Glutamatergic neuron (in vitro differentiated cells): ENCODE measurements around the gene CNMD. TPM values are rescaled to one million over a fixed set of nuclear protein-coding genes. Genes with fewer than 3 reads are reported as not detected.
A peak's percentile ranks its signal among the peaks of the same experiment; 100 is the strongest.

Experiments
- DNase-seq: peaks from one replicate; pipeline ENCODE4 v3.0.0; 2022
- H3K27ac Mint-ChIP-seq: one replicate; pipeline ENCODE4 v1.8.0; 2020; ENCODE audit warnings: mild to moderate bottlenecking, mixed read lengths, inconsistent platforms; ENCODE audit not compliant: unreplicated experiment
- H3K27me3 Mint-ChIP-seq: one replicate; pipeline ENCODE4 v1.8.0; 2020; ENCODE audit warnings: mild to moderate bottlenecking, moderate library complexity, mixed read lengths, inconsistent platforms; ENCODE audit not compliant: unreplicated experiment
- H3K36me3 Mint-ChIP-seq: one replicate; pipeline ENCODE4 v1.8.0; 2020; ENCODE audit warnings: mild to moderate bottlenecking, mixed read lengths, inconsistent platforms; ENCODE audit not compliant: unreplicated experiment
- H3K4me1 Mint-ChIP-seq: one replicate; pipeline ENCODE4 v1.8.0; 2020; ENCODE audit warnings: mild to moderate bottlenecking, low read depth, mixed read lengths, inconsistent platforms; ENCODE audit not compliant: unreplicated experiment
- H3K4me3 Mint-ChIP-seq: one replicate; pipeline ENCODE4 v1.8.0; 2020; ENCODE audit warnings: mild to moderate bottlenecking, mixed read lengths, inconsistent platforms; ENCODE audit not compliant: unreplicated experiment
- H3K9me3 Mint-ChIP-seq: one replicate; pipeline ENCODE4 v1.8.0; 2020; ENCODE audit warnings: mild to moderate bottlenecking, moderate library complexity, mixed read lengths, inconsistent platforms; ENCODE audit not compliant: unreplicated experiment
- long read RNA-seq: library from polyadenylated mRNA; unstranded; transcript quantifications from one replicate; pipeline ENCODE4 v2.0.0, GENCODE V29; 2020; ENCODE audit not compliant: unreplicated experiment
- total RNA-seq: library from RNA; stranded (reverse); fragmentation: NEBNext Ultra II Directional; extraction: Animal tissue kit (Norgen Biotek cat#: 25700); gene quantifications from one replicate; pipeline ENCODE4 v1.2.1, GENCODE V29; 2021; ENCODE audit not compliant: unreplicated experiment
- TF ChIP-seq, protein P1 (sequence below): fragments of 200-600 bp; sonication (generic); IDR thresholded peaks from one replicate; pipeline ENCODE4 v1.5.0; 2021; ENCODE audit not compliant: partially characterized antibody, unreplicated experiment

Gene CNMD
- total RNA-seq, result 0.98 TPM
- long read RNA-seq, partial matches to known transcripts, result 0 of 1 reads
- long read RNA-seq, other reads (novel, unspliced or antisense), result 0 of 1 reads

DNA sequence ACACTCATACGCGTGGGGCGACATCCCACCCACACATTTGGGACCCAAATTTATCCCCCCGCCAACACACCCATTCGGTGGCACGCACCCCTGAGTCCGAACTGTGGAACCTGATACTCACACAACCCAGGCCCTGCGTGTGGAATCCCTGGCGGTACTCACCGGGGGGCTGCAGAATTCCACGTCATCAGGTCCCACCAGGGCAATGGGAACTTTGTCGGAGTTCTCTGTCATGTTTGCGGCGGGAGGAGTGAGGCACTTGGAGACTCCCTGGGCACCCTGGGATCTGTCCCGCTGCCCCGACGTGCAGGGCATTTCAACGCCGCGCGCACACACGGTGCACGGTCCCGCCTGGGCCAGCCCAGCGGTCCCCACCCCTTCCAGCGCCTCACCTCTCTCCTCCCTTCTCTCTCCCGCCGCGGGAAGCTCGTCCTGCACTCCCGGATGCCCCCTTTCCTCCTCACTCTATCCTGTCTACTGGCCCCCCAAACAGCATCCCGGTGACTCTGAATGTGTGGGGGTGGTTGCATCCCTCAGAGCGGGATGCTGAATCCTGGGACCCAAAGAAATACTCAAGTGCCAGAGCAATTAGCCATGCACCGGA, at the start of gene CNMD:
TSS of gene CNMD (minus strand) at position 353 of the 604 bp plus-strand sequence. CDS start at position 234, 119 bp downstream.
- TF ChIP-seq, protein P1, sequence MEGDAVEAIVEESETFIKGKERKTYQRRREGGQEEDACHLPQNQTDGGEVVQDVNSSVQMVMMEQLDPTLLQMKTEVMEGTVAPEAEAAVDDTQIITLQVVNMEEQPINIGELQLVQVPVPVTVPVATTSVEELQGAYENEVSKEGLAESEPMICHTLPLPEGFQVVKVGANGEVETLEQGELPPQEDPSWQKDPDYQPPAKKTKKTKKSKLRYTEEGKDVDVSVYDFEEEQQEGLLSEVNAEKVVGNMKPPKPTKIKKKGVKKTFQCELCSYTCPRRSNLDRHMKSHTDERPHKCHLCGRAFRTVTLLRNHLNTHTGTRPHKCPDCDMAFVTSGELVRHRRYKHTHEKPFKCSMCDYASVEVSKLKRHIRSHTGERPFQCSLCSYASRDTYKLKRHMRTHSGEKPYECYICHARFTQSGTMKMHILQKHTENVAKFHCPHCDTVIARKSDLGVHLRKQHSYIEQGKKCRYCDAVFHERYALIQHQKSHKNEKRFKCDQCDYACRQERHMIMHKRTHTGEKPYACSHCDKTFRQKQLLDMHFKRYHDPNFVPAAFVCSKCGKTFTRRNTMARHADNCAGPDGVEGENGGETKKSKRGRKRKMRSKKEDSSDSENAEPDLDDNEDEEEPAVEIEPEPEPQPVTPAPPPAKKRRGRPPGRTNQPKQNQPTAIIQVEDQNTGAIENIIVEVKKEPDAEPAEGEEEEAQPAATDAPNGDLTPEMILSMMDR, result no peak
- H3K4me3 Mint-ChIP-seq, result peak within 1 kb of the TSS; percentile 84
- H3K9me3 Mint-ChIP-seq, result peaks cover 4% of the 10 kb centered on the region
- H3K27me3 Mint-ChIP-seq, result peaks cover 14% of the 10 kb centered on the region
- H3K36me3 Mint-ChIP-seq, result peaks cover 13% of the 10 kb centered on the region
- peaks cover 9% of the 10 kb centered on the region for H3K4me1 Mint-ChIP-seq
- peak; percentile 19 for DNase-seq
- no peak within 1 kb of the TSS for H3K27ac Mint-ChIP-seq

GRCh38 chr13:52788011-52788410, 48.4 kb upstream of the CNMD start:
- Mint-ChIP-seq H3K4me1 (peaks cover 2% of the 10 kb centered on the region), H3K36me3 (no peaks in the 10 kb centered on the region), H3K27ac (no peak overlapping the region), H3K27me3 (peaks cover 4% of the 10 kb centered on the region), H3K9me3 (no peaks in the 10 kb centered on the region), H3K4me3 (no peak overlapping the region)
- TF ChIP-seq, protein P1, result no peak
- no peak for DNase-seq

- Mint-ChIP-seq H3K27me3 (peaks cover 3% of the 10 kb centered on the region), H3K36me3 (no peaks in the 10 kb centered on the region), H3K4me3 (no peak overlapping the region), H3K27ac (no peak overlapping the region), H3K9me3 (no peaks in the 10 kb centered on the region), H3K4me1 (peaks cover 2% of the 10 kb centered on the region)
- no peak for DNase-seq
- TF ChIP-seq, protein P1, result no peak
Measured at GRCh38 chr13:52787235-52787634, 47.6 kb upstream of the CNMD start.

DNA sequence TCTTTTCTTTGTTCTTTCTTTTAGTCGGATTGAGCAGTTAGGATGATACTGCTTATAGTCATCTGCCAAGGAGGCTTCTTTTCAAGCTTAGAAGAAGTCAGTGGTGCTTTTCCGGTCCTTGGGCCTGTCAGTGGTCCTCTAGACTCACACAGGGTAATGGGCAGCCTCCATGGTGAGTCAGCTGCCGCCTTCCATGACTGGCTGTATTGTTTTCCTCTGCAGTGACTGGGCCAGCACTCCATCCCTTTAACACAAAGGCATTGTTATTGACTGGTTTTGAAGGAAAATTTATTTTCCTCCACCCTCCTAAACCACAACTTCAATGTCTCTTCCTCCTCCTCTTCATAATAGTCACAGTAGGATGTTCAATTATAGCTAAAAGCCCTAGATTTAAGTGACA, 47.1 kb upstream of the CNMD start:
- TF ChIP-seq, protein P1, result no peak
- no peak for DNase-seq
- Mint-ChIP-seq H3K4me1 (peaks cover 2% of the 10 kb centered on the region), H3K9me3 (no peaks in the 10 kb centered on the region), H3K4me3 (no peak overlapping the region), H3K36me3 (no peaks in the 10 kb centered on the region), H3K27ac (no peak overlapping the region), H3K27me3 (peaks cover 3% of the 10 kb centered on the region)

DNA sequence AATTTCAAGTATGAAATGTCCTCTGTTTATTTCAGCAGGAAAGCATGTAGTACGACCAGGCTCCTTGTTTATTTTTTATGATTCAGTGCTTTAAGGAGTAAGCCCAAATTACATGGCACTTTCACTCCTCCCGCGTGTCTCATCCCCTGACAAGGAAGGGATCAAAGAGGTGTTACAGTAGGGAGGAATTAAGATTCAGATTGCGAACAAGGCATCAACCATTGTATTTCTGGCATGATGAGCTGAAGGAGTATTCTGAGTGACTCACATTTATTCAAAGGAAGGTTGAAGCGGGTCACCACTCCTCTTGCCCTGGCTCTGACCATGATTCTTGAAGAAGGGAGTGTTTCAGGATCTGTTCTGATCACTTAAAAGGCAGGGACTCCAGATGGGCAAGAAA, 46.1 kb upstream of the CNMD start:
- no peak for DNase-seq
- no peak overlapping the region for H3K27ac Mint-ChIP-seq
- H3K4me1 Mint-ChIP-seq, result peaks cover 2% of the 10 kb centered on the region
- no peak overlapping the region for H3K4me3 Mint-ChIP-seq
- H3K36me3 Mint-ChIP-seq, result no peaks in the 10 kb centered on the region
- peaks cover 3% of the 10 kb centered on the region for H3K27me3 Mint-ChIP-seq
- TF ChIP-seq, protein P1, result no peak
- no peaks in the 10 kb centered on the region for H3K9me3 Mint-ChIP-seq
